ENCODE data around the gene SEPTIN1. TPM values are rescaled to one million over a fixed set of nuclear protein-coding genes. Genes with fewer than 3 reads are reported as not detected.
A peak's percentile ranks its signal among the peaks of the same experiment; 100 is the strongest.

SEPTIN1 gene
- total RNA-seq, 2 donors from 2014 or later, result 1.1 to 2.3 TPM

- Mint-ChIP-seq H3K27me3 (ENCODE audit: insufficient read depth) (peaks cover 15% of the 10 kb centered on the region), H3K27ac (peak within 1 kb of the TSS; percentile 88), H3K36me3 (ENCODE audit: low read depth) (peaks cover 19% of the 10 kb centered on the region), H3K4me3 (peak within 1 kb of the TSS; percentile 68), H3K9me3 (no peaks in the 10 kb centered on the region), H3K4me1 (peaks cover 9% of the 10 kb centered on the region)
- H3K4me1 ChIP-seq (ENCODE audit: control insufficient read depth, insufficient read depth, low read length), result no peaks in the 10 kb centered on the region
- WGBS, 2 experiments (ENCODE audit: insufficient coverage in 1 of 2, insufficient read length in 1 of 2), result 0 to 2% methylated on average over 23 to 65 of the region's 65 CpGs
- H3K27me3 ChIP-seq (ENCODE audit: control insufficient read depth, insufficient read depth, low read length, poor library complexity, severe bottlenecking), result no peaks in the 10 kb centered on the region
- H3K27ac ChIP-seq (ENCODE audit: low read depth, low read length), result peak within 1 kb of the TSS; percentile 61
- peak within 1 kb of the TSS; percentile 76 for H3K4me3 ChIP-seq (ENCODE audit: low read length)
- H3K36me3 ChIP-seq (ENCODE audit: control insufficient read depth, insufficient read depth, low read length), result peaks cover 17% of the 10 kb centered on the region
- H3K9me3 ChIP-seq (ENCODE audit: control insufficient read depth, low read length), result no peaks in the 10 kb centered on the region
- peak; percentile 26 for TF ChIP-seq CTCF (conservative IDR thresholded peaks at IDR 0.05)
- peak; percentile 98 for DNase-seq
- H3K9ac ChIP-seq (ENCODE audit: extremely low read depth, low read length, poor library complexity, severe bottlenecking), result peak within 1 kb of the TSS; percentile 60
These were observed 24.9 kb upstream of the SEPTIN1 start, which contains the start of gene ZNF771 for GRCh38 chr16:30407102-30407803. TSS of gene ZNF771 (plus strand) at chr16:30407606. CDS start at chr16:30408054, 448 bp downstream.

- no peak overlapping the region for H3K9ac ChIP-seq (ENCODE audit: extremely low read depth, low read length, poor library complexity, severe bottlenecking)
- H3K36me3 Mint-ChIP-seq (ENCODE audit: low read depth), result peaks cover 14% of the 10 kb centered on the region
- WGBS, 2 experiments (ENCODE audit: insufficient coverage in 1 of 2, insufficient read length in 1 of 2), result 51 to 54% methylated on average over 14 of the region's 14 CpGs
These were observed 24.4 kb upstream of the SEPTIN1 start for GRCh38 chr16:30406795-30407101.

GRCh38 chr16:30401768-30402425 is 19.5 kb upstream of the SEPTIN1 start:
- Mint-ChIP-seq H3K9me3 (no peaks in the 10 kb centered on the region), H3K27me3 (ENCODE audit: insufficient read depth) (peaks cover 15% of the 10 kb centered on the region), H3K4me1 (peaks cover 21% of the 10 kb centered on the region), H3K27ac (peak overlapping the region; percentile 84), H3K4me3 (peak overlapping the region; percentile 65), H3K36me3 (ENCODE audit: low read depth) (peaks cover 14% of the 10 kb centered on the region)
- Histone ChIP-seq H3K4me1 (ENCODE audit: control insufficient read depth, insufficient read depth, low read length) (no peaks in the 10 kb centered on the region), H3K27ac (ENCODE audit: low read depth, low read length) (peak overlapping the region; percentile 99), H3K9ac (ENCODE audit: extremely low read depth, low read length, poor library complexity, severe bottlenecking) (no peak overlapping the region), H3K9me3 (ENCODE audit: control insufficient read depth, low read length) (no peaks in the 10 kb centered on the region), H3K4me3 (ENCODE audit: low read length) (no peak overlapping the region), H3K27me3 (ENCODE audit: control insufficient read depth, insufficient read depth, low read length, poor library complexity, severe bottlenecking) (no peaks in the 10 kb centered on the region), H3K36me3 (ENCODE audit: control insufficient read depth, insufficient read depth, low read length) (peaks cover 17% of the 10 kb centered on the region)
- TF ChIP-seq CTCF (conservative IDR thresholded peaks at IDR 0.05), result no peak
- DNase-seq, result no peak
- 89 to 91% methylated on average over 7 to 8 of the region's 8 CpGs for WGBS, 2 experiments (ENCODE audit: insufficient coverage in 1 of 2, insufficient read length in 1 of 2)

More at GRCh38 chr16:30406795-30407101, 24.4 kb upstream of the SEPTIN1 start:
- H3K4me3 Mint-ChIP-seq, result peak overlapping the region; percentile 68
- H3K27ac Mint-ChIP-seq, result peak overlapping the region; percentile 88
- H3K27me3 ChIP-seq (ENCODE audit: control insufficient read depth, insufficient read depth, low read length, poor library complexity, severe bottlenecking), result no peaks in the 10 kb centered on the region
- peaks cover 15% of the 10 kb centered on the region for H3K27me3 Mint-ChIP-seq (ENCODE audit: insufficient read depth)
- DNase-seq, result no peak
- TF ChIP-seq CTCF (conservative IDR thresholded peaks at IDR 0.05), result no peak
- no peak overlapping the region for H3K27ac ChIP-seq (ENCODE audit: low read depth, low read length)
- H3K4me1 Mint-ChIP-seq, result peaks cover 9% of the 10 kb centered on the region
- H3K9me3 Mint-ChIP-seq, result no peaks in the 10 kb centered on the region
- H3K4me1 ChIP-seq (ENCODE audit: control insufficient read depth, insufficient read depth, low read length), result no peaks in the 10 kb centered on the region
- no peaks in the 10 kb centered on the region for H3K9me3 ChIP-seq (ENCODE audit: control insufficient read depth, low read length)
- peak overlapping the region; percentile 76 for H3K4me3 ChIP-seq (ENCODE audit: low read length)
- peaks cover 12% of the 10 kb centered on the region for H3K36me3 ChIP-seq (ENCODE audit: control insufficient read depth, insufficient read depth, low read length)
